GM19025 (cell line): ENCODE data around the gene DAZAP2.

Experiments used
- ATAC-seq: cut with Tn5 transposase; IDR thresholded peaks from one replicate; pipeline ENCODE4 v1.9.1; 2021; ENCODE audit warnings: mild to moderate bottlenecking, low read depth, moderate library complexity; ENCODE audit not compliant: unreplicated experiment

DAZAP2 gene

GRCh38 chr12:51238510-51239334, at the start of gene DAZAP2:
Gene DAZAP2, plus strand, starts transcription at chr12:51238826. Its CDS starts 82 bp downstream, at chr12:51238908.
- peak; percentile 92 for ATAC-seq

- ATAC-seq = no peak
Observed at GRCh38 chr12:51189790-51190355, 48.8 kb upstream of the DAZAP2 start.

- no peak for ATAC-seq
Observed at GRCh38 chr12:51190820-51191219, 47.8 kb upstream of the DAZAP2 start.

- no peak for ATAC-seq
Observed at GRCh38 chr12:51191516-51192283, 46.9 kb upstream of the DAZAP2 start.

- ATAC-seq = no peak
Observed at GRCh38 chr12:51192284-51192671, 46.3 kb upstream of the DAZAP2 start.

- ATAC-seq = no peak
Observed at GRCh38 chr12:51195841-51196240, 42.8 kb upstream of the DAZAP2 start.

- no peak for ATAC-seq
Observed at GRCh38 chr12:51196547-51196946, 42.1 kb upstream of the DAZAP2 start.

- no peak for ATAC-seq
Observed at GRCh38 chr12:51197736-51198567, 40.7 kb upstream of the DAZAP2 start.

- ATAC-seq = no peak
Observed at GRCh38 chr12:51198568-51199365, 39.9 kb upstream of the DAZAP2 start.

GRCh38 chr12:51199366-51199945, 39.2 kb upstream of the DAZAP2 start:
- ATAC-seq = no peak

GRCh38 chr12:51200156-51200555, 38.5 kb upstream of the DAZAP2 start:
- no peak for ATAC-seq

GRCh38 chr12:51200806-51201205, 37.8 kb upstream of the DAZAP2 start:
- ATAC-seq = no peak

GRCh38 chr12:51202718-51203117, 35.9 kb upstream of the DAZAP2 start:
- no peak for ATAC-seq

GRCh38 chr12:51205350-51205749, 33.3 kb upstream of the DAZAP2 start:
- ATAC-seq = no peak

- no peak for ATAC-seq
Observed at GRCh38 chr12:51208016-51208660, 30.5 kb upstream of the DAZAP2 start.

- no peak for ATAC-seq
Observed at GRCh38 chr12:51209259-51209658, 29.4 kb upstream of the DAZAP2 start.

GRCh38 chr12:51210690-51211395, 27.8 kb upstream of the DAZAP2 start:
- no peak for ATAC-seq

- no peak for ATAC-seq
Observed at GRCh38 chr12:51214895-51215294, 23.7 kb upstream of the DAZAP2 start.
